NCI-H460 (cell line): ENCODE results near the gene GBE1. TPM values are rescaled to one million over a fixed set of nuclear protein-coding genes. Genes with fewer than 3 reads are reported as not detected.
"Not testable (repeated sequence)": the region's sequence is repeated elsewhere in the genome, so short reads cannot be mapped to it uniquely, and the experiment has no call there.

ENCODE experiments used
- DNase-seq: peaks from one replicate; pipeline ENCODE4 v3.0.0-alpha.2; 2016; ENCODE audit warnings: low read depth; ENCODE audit errors: extremely low read depth
- total RNA-seq: library from RNA; depleted of rRNA; stranded (reverse); fragments of >200 nt; shearing (Covaris generic); gene quantifications from 2 replicates; pipeline ENCODE4 v1.2.3, GENCODE V29; 2014

GBE1 gene
- total RNA-seq, 1 experiment from 2014 or later: 78.5 TPM

DNA sequence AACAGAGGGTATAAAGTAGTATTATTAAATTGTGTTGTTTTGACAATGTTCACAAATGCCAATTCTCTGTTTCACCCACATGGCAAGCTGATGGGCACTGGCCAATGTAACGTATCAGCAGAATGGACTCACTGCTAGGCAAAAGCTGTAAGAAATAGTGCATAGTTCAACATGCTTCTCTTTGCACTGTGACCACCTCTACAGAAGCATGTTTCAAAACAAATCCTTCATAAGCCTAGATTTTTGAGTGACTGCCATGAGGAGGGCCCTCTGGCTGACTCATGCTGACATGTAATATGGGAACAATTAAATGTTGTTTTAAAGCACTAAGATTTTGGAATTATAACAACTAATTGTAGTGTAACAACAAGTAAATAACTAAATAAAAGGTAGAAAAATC, 3.2 kb downstream of the GBE1 start:
- no peak for DNase-seq

DNA sequence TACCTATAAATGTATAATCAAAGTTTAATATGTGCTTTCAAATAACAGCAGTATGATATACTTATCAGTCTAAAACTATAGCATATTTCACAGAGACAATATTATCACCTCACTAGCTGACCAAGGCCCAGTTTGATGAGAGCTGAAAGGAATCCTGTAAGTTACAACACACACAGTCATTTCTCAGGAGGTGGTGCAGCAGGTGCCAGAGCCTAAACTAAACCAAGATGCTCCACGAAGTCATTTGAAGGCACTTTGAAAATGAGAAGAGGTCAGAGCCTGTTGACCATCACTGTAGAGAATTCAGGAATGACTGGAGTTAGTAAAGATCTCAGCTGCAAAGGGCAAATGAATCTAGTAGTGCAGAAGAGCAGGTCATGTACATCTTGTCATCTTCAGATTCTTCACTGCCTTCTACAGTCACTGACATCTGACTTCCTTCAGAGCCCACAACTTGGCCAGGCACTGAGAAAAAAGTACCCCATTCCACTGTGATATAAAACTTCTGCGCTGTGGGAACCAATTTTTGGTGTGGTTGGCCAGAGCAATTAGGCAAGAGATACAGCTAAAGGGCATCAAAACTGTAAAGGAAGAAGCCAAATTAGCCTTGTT, 7.9 kb downstream of the GBE1 start:
- no peak for DNase-seq

DNA sequence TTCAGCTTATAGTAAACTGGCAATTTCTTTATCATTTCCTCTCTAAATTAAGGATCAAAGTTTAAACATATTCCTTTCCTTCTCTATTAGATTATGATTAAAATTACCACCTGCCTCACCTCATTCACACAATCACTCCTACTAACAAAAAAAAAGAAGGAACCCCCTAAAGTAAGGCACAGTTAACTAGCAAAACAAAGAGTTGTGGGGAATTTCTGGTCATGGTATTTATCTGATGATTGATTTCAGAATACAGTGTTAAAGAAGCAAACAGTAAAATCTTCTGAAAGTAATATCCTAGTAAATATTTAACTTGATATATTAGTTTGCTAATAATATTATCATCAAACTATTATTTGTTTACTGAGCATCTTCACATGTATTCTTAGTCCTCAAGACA, 8.8 kb downstream of the GBE1 start:
- no peak for DNase-seq

DNA sequence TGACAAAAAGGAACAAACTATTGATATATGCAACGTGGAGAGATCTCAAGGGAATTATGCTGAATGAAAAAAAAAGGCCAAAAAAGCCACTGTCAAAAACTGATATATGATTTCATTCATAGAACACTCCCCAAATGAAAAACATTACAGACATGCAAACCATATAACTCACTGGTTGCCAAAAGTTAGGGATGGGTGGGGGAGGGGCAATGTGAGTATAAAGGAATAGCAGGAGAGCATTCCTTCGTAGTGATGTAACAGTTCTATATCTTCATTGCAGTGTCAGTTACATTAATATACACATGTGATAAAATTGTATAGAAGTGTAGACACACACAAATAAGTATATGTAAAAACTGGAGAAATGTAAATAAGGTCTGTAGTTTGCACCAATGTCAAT, 12.2 kb downstream of the GBE1 start:
- no peak for DNase-seq

DNA sequence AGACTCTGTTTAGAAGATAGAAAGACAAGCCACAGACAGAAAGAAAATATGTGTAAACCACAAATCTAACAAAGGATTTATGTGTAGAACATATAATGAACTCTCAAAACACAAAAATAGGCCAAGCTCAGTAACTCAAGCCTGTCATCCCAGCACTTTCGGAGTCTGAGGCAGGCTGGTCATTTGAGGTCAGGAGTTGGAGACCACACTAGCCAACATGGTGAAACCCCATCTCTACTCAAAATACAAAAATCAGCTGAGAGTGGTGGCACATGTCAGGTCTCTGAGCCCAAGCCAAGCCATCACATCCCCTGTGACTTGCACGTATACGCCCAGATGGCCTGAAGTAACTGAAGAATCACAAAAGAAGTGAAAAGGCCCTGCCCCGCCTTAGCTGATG, 14.2 kb downstream of the GBE1 start:
- DNase-seq: not testable (repeated sequence)

DNA sequence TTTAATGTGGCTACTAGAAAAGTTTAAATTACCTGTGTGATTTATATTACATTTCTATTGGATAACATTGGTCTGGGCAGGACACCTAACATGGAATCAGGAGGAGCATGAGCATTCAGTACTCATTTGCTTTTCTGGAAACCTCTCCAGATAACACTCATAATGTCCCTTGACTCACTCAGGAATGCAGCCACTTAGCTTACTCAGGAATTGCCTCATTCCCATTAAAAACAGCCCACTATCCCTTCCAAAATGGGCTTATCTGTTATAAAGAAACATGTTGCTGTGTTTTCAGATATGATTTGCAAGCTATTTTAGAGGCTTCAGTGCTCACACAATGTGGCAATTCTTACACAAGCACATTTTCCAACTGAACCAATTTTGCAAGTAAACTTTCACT, 17.1 kb downstream of the GBE1 start:
- DNase-seq: peak; percentile 80

DNA sequence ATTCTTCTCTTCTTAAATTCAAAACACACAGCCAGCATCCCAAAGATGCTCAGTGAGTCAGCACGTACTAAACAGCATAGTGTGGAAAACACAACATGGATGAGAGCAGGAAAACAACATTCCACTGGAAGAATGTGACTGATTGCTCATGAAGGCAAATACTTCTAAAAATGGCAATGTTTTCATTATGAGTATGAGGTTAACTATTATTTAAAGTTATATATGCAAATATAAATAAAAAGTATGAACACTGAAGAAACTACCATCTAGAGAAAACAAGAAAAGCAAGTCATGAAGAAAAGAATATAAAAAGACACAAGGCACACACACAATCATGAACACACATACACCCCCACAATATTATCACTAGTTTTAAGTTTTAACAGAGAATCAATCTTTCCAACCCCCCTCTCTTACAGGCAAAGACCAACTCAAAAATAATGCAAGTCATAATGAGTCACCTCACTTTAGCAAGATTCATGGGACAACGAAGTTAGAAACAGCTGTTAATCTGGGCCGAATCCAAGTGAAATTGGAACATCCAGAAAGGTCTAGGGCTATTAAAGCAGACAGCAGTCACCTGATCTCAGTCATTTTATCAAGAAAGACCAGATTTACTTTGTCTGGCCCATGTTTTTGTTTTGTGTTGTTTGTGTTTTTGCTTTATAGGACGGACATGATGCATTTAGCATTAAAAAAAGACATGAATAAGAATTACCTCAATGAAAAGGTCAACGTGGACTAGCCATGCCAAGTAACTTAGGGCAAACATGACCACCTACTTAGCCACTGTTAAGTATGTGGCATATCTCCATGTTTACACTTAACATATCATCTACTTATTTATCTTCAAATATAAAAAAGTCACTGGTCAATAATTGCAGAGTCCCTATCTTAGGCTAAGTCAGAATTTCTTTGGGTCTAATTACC, 18.1 kb downstream of the GBE1 start:
- peak; percentile 85 for DNase-seq

DNA sequence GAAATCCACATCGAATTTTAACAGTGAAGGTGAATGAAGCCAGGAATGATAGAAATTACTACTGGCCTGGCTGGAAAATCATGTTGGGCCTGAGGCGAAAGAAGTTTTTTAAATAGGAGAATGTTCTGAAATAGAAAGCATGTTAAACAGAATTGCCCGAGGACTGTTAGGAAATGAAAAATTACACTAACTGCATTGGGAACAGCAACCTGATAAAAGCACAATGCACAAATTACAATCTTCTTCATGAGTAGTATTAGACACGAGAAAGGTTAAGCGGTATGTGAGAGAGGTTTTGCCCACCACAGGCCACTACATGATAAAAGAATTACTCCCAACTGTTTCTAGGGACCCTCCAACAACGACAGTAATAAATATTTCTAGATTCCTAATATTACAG, 18.9 kb downstream of the GBE1 start:
- no peak for DNase-seq

DNA sequence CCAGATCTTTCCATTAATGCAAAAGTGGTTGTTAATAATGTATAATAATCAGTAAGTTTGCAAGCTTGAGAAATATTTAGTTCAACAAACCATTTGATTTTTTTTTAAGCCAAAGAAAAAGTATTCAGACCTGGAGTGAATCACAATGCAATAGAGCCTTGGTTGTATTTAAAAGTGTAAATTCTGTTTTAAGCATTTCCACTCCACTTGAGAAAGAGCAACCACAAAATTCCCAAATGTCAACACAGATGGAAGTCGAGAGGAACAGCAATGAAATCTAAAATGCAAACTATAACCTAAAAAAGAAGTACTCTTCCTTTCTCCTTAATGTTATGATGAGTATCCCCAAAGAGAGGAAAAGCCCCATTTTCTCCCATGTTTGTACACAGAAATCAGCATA, 20.2 kb downstream of the GBE1 start:
- DNase-seq: no peak

DNA sequence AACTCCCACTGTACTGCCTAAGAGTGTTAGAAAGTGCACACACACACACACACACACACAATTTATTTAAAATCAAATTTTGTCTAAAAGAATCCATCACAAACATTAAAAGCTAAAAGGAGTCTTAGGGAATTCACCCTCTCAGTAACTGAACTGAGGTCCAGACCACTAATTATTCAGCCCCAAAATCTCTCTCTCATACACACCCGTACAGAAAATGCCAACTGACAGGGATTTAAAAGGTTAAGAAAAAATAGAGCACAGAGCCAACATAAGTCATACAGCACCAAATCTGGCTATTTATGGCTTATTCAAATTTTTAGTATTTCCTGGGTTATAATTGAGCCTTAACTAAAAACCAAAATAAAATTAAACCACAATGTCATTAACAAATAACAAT, 20.7 kb downstream of the GBE1 start:
- DNase-seq: no peak

DNA sequence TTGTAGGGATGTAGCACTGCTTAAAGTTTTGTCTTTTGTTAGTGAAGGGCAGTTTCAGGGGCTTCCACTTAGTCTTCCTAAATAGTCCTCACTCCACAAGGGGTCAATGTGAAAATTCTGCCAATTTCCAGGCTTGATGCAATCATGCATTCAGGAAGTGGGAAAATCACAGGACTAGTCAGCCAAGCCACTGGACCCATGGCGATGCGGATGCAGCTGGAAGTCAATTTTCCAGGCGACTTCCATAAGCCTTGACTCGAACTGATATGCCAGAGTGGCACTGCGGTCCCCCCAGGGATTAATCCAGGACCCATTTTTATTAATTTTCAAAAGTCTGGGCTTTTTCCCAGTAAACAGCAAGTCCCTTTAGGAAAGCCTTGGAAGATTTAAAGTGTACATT, 26.1 kb downstream of the GBE1 start:
- DNase-seq: no peak

DNA sequence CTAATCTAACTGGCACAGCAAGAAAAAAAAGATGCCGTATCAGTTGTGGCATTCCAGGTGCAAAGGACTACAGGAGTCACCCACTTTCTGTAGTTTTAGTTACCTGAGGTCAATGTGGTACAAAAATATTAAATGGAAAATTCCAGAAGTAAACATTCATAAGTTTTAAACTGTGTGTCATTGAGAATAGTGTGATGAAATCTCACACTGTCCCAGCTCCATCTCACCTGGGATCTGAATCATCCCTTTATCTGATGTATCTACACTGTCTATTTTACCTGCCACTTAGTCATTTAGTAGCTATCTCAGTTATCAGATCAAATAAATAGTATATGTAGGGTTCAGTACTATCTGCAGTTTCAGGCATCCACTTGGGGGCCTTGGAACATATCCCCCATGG, 26.7 kb downstream of the GBE1 start:
- DNase-seq: no peak

DNA sequence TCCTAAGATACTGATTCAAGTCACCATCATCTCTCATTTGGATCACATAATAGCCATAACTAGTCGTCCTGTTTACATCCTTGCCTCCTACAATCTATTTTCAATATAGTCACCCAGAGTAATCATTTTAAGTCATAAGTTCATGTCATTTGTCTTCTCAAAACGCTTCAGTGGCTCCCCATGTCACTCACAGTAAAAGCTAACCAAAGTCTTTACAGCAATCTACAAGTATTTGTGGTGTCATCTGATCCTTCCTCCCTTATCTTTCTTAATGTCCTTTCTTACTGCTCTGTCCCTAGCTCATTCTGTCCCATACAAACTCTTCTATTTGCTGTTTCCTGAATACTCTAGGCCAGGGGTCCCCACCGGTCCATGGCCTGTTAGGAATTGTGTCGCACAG, 28.8 kb downstream of the GBE1 start:
- DNase-seq: no peak

DNA sequence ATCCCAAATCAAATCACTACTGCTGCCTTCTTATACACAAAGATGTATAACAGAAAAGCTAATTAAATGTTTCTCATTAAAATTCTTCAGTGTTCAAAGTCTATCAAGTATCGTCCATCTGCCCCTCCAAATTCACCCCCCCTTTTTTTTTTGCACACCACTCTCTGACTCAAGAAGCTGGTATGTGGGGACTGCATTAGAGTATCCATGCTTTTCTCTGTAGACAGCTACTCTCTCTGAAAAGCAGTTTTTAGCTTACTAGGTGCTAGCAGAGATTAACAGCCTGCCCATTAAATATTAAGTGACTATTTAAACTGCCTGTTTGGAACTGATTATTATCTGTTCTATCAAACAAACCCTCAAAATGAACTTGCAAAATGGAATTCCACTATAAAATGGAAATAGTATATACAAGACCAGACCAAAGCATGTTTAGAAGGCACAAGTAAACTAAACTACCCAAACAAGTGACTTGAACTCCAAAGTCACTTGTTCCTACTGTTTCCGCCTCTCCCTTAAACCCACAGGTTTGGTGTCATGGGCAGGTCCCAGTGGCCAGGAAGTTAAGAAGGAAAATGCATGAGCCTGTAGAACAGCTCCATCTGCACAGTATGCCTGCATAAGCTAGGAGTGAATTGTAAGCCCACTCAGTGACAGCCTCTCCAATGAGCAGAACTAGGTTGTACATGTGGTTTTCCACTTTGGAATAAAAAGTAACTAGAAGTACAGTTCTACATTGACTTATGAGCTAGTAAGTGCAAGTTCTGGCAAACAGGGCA, 32.5 kb downstream of the GBE1 start:
- DNase-seq: peak; percentile 41

DNA sequence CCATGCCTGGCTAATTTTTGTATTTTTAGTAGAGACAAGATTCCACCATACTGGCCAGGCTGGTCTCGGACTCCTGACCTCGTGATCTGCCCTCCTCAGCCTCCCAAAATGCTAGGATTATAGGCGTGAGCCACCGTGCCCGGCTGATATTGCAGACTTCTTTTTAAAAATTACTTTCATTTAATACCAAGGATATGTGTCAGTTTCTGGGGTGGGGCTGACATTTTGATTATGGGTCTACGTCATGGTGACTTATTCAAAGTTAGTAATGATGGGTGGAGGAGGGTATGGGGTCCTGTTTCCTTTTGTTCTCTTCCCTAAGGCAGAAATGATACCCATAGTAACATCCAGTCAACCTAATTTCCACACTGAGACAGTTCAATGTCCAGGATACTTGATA, 34.7 kb downstream of the GBE1 start:
- peak; percentile 69 for DNase-seq

DNA sequence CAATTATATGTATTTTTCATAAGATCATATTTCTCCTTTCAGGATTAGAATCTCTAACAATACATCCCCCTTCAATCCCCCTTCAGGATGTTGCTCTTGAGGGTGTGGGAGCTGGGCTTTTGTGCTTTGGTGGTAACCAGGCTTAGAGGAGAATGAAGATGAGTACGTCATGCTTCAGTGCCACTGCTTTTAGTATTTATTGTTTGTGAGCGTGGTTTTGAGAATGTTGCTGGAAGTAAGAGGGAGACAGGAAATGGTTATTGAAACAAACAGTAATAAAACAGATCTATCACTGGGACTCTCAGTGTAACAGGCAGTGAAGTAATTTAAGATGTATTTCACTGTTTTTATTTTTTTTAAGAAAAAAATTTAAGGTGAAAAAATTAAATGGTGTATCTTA, 35.3 kb downstream of the GBE1 start:
- DNase-seq: no peak

DNA sequence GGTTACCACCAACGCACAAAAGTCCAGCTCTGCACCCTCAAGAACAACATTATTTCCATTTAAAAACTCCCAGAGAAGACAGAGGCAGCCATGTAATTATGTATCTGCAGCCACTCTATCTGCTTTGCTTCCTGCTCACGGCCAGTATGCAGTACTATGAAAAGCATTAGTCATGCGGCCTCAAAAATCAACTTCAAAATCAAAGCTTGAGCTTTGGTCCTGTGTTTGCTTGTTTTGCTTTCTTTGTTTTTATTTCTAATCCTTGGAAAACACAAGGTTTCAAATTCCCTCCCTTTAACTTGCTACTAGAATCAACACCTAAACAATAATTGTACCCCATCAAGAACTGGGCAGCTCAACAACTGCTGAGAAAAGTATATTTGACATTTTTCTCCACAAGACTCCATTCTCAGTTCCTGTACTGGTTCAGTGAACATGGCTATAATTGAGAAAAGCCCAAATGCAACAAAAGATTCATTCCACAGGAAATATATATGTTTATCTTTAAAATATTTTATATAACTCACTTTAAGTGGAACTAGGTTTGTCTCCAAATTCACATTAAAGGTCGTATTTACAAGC, 37.6 kb downstream of the GBE1 start:
- no peak for DNase-seq

DNA sequence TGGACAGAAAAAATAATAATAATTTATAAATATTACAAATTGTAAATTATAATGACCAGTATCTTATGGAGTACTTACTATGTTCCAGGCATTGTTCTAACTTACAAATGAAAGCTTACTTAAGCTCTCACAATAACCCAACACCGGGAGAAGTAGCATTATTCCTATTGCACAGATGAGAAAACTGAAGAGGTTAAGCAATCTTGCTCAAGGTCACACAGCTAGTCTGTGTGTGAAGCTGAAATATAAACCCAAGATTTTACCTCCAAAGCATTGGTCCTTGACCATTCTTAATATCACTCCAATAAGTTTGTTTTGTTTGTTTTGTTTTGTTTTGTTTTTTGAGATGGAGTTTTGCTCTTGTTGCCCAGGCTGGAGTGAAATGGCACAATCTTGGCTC, 43.1 kb downstream of the GBE1 start:
- no peak for DNase-seq

DNA sequence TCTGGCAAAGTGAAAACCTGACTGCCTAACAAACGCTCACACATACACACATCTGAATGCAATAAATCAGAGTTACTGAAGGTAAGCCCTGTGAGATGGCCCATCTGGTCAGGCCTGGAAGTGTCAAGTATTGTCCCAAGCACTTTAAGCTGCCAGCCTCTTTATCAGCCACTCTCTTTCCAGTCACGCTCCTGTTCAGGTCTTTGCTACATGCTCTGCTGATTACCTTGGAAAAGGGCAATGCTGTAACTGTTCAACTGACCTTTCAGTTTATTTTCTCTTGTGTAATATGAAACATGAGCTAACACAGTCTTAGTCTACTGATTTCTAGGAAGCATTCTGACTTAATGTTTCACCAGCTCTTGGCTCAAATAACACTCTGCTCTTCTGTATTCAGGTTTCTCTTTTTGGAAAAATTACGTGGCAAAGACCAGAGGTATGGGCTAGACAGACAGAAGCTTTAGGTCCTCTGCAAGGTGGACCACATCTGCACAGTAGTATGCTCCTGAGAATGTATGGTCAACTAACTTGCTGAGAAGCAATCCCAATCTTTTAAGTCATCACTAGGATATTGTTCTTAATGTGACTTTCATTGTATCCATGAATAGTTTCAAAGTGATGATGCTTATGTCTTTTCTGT, 44.5 kb downstream of the GBE1 start:
- no peak for DNase-seq

DNA sequence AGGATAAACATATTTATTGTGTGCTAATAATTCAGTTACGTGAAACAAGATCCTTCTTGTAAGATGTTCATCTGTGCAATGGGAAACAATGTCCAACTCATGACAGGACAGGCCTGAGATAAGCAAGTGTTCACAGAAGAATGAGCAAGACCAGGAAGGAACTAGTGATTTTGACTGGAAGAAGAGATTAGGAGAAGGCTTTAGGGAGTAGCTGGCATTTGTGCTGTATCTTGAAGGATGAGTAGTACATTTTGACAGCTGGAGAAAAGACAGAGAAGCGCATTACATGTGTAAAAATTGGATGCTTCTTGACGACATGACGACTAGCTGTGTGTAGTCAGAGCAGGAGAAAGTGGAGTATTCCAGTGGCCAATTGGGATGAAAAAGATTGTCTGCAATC, 48.4 kb downstream of the GBE1 start:
- DNase-seq: no peak

DNA sequence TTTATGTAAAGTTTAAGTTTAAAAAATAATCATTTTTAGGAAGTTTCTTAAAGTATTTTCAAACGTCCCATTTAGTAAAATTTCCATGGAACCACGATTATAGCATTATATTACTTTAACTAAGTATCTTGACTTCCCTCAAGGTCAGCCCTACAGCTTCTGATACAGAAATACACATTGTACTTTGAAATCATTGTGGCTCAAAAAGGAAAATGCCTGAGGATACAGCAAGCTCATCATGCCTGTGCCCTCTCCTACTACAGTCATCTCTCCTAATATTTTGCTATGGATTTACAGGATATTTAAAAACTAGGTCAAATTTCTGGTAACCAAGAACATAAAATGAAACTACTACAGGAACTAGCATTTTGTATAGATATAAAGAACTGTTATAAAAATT, 51.8 kb downstream of the GBE1 start:
- DNase-seq: no peak
